IPS-NIHi7 (cell line): ENCODE measurements around the gene EPB41L5.
"Not testable (repeated sequence)": the region's sequence is repeated elsewhere in the genome, so short reads cannot be mapped to it uniquely, and the experiment has no call there.

Experiments used
- DNase-seq: peaks from one replicate; pipeline ENCODE4 v3.0.0; 2012; ENCODE audit warnings: mixed read lengths; ENCODE audit errors: extremely low spot score

Gene EPB41L5

DNA sequence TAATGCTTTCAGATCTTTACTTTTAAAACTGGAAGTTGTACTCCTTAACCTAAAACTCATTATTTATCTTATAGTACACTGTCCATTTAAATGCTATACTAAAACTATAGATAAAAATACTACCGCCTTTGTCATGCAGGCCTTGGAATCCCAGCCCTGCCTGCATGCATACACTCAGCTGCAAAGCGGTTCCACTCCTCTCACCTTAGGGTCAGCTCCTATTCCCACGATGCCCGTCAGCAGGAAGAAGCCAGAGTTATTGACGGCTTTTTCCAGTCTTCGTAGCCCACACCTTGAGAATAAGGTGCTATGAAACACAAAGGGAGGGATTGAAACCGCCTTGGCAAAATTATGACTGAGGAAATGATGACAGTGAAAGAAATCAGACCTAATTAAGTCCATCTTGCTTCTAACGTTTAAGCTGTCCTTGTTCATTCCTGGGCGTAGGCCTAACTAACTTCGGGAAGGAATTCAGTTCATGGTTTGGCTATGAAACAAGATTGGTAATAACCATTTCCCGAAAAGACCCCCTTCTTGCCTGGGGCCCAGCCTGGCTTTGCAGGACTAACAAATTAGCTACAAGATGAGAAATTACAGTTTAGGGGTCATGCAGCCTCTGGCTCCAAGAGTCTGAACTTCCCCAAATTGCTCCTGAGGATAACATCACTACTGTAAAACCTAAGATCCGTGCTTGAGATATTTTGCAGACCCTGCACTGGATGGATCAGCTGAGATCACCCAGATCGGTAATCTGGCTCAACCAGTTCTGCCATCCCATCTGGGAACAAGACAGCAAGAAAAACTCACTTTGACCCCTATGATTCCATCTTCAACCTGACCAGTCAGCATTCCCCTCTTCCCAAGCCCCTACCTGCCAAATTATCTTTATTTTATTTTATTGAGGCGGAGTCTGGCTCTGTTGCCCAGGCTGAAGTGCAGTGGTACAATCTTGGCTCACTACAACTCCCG, 17.1 kb downstream of the EPB41L5 start:
- peak; percentile 22 for DNase-seq

DNA sequence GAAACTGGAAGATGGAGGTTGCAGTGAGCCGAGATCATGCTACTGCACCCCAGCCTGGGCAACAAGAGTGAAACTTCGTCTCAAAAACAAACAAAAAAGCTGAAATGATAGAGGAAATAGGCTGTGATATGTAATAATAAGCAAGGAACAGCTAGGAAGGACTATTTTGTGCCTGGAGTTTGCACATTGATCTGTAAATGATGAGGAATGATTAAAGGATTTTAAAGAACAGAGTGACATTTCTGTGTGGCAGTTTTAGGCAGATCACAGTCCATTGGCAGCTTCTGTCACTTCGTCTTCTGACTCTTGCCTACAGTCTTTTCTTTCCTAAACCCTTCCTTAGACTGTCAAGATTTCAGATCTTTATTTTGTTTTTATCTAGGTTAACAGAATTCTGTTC, 19.4 kb downstream of the EPB41L5 start:
- DNase-seq: no peak

DNA sequence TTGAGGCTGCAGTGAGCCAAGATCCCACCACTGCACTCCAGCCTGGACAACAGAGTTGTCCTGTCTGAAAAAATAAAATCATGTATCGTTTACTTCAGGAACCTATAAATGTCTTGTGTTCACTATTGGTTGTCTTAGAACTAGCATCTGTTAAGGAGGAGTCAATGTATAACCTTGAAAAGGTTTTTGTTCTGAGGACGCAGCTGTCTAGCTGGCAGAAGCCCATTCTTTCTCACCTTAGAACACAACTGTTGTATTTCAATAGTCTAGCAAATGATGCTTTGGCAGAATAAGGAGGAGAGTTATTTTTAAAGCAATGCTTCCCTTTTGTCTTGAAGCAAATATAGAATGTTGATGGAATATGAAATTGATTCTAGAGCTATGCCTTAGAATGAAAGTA, 21.1 kb downstream of the EPB41L5 start:
- DNase-seq: no peak

DNA sequence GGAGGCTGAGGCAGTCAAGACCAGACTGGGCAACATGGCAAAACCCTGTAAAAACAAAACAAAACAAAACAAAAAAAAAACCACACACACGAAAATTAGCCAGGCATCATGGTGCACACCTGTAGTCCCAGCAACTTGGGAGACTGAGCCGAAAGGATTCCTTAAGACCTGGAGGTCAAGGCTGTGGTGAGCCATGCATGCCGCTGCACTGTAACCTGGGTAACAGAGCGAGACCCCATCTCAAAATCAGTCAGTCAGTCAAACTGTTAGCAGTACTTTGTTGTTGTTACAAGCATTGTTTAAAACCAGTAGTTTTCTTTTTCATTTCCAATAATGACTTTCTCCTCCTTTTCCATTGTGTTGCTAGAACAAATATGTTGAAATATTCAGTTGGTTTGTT, 21.7 kb downstream of the EPB41L5 start:
- DNase-seq: no peak

DNA sequence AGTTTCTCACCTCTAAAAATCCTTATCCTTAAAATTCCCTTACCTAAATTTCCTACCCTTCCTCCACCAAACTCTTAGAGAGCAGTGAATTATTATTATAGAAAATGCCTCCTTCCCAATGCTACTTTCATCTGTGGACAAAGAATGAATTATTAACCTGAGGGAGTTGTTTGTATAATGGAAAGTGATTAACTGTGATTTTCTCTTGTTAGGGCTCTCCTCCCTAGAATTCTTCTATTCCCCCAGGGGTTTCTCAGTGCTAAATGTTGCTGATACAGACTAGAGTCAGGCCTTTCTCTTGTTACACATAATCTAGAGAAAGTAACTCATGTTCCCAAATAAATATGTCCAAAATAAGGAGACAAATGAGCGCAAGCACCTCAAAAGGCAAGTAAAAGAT, 23.3 kb downstream of the EPB41L5 start:
- DNase-seq: no peak

DNA sequence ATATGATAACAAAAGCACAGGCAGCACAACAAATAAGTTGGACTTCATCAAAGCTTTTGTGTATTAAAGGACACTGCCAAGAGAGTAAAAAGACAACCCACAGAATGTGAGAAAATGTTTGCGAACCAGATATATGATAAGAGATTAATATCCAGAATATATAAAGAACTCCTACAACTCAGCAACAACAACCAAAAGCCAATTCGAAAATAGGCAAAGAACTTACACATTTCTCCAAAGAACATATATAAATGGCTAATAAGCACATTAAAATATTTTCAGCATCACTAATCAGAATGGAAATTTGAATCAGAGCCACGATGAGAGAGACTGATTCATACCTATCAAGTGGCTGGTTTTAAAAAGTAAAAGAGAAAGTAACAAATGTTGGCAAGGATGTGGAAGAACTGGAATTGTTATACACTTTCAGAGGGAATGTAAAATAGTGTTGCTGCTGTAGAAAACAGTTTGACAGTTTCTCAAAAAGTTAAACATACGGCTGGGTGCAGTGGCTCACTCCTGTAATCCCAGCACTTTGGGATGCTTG, 25.2 kb downstream of the EPB41L5 start:
- no peak for DNase-seq

DNA sequence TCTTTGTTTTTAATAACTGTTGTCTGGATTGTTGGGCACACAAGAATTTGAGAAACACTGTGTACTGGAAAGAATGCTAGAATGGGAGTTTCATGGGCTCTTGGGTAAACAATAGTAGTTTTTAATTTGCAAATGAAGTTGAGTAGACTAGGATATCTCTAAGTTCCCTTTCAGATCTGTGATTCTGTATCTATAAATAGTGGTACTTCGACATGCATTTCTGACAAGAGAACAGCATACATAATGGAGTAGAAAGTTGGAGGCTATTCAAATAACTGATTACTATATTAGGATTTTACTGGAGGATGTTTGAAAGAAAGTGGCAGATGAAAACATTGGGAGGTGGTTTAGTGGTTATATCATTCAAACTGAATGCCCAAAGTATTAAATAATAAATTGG, 29.5 kb downstream of the EPB41L5 start:
- DNase-seq: no peak

DNA sequence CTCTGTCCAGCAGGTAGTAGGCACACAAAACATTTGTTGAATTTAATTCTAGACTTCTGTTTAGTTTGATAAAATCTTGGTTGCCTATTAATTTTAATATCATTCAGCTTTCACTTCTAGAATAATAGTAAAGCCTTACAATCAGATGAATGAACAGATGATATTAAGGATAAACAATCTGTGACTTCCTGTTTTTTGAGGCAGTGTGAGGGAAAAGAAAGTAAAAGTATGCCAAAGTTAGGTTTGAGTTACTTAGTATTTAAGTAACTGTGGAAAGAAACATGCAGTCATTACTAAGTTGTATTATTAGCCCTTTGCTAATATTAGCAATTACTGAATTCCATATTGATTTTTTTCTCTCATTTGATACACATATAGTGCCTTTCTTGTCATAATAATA, 31.5 kb downstream of the EPB41L5 start:
- no peak for DNase-seq

DNA sequence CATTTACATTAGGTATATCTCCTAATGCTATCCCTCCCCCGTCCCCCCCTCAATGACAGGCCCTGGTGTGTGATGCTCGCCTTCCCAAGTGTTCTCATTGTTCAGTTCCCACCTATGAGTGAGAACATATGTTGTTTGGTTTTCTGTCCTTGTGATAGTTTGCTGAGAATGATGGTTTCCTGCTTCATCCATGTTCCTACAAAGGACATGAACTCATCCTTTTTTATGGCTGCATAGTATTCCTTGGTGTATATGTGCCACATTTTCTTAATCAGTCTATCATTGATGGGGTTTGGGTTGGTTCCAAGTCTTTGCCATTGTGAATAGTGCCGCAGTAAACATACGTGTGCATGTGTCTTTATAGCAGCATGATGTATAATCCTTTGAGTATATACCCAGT, 32.9 kb downstream of the EPB41L5 start:
- DNase-seq: not testable (repeated sequence)

DNA sequence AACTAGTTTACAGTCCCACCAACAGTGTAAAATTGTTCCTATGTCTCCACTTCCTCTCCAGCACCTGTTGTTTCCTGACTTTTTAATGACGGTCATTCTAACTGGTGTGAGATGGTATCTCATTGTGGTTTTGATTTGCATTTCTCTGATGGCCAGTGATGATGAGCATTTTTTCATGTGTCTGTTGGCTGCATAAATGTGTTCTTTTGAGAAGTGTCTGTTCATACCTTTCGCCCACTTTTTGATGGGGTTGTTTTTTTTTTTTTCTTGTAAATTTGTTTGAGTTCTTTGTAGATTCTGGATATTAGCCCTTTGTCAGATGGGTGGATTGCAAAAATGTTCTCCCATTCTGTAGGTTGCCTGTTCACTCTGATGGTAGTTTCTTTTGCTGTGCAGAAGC, 33.4 kb downstream of the EPB41L5 start:
- not testable (repeated sequence) for DNase-seq

DNA sequence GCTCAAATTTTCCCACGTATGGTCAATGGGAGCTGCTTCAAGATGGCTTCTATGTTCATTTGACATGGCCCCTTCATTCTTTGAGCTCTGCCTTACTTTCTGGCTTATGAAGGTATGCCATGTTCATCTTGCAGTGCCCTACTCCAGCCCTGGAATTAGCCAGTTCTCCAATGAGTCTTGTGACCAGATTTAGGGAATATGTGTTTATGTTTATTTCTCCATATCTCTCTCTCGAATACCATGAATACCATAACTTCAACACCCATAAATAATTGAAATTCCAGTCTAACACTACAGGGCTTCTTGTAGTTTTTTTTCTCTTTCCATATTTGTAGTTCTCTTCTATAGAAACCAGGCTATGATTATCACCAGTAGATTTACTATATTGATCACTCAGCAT, 39.7 kb downstream of the EPB41L5 start:
- no peak for DNase-seq

DNA sequence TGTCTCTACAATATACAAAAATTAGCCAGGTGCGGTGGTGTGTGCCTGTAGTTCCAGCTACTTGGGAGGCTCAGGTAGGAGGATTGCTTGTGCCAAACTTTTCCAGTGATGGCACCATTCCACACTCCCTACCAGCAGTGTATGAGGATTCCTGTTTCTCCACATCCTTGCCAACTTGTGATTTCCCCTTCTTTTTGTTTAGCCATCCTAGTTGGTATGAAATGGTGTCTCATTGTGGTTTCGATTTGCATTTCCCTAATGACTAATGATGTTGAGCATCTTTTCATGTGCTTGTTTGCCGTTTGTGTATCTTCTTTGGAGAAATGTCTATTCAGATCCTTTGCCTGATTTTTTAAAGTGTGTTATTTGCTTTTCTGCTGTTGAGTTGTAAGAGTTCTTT, 41.0 kb downstream of the EPB41L5 start:
- DNase-seq: no peak

DNA sequence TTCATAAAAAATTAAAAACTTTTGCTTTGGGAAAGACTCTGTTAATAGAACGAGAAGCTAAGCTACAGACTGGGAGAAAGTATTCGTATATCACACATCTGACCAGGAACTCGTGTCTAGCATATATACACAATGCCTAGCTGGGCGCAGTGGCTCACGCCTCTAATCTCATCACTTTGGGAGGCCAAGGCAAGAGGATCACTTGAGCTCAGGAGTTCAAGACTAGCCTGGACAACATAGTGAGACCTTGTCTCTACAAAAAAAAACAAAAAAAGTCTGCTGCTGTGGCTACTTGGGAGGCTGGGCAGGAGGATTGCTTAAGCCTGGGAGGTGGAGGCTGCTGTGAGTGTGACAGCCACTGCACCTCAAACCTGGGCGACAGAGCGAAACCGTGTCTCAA, 46.6 kb downstream of the EPB41L5 start:
- DNase-seq: no peak

DNA sequence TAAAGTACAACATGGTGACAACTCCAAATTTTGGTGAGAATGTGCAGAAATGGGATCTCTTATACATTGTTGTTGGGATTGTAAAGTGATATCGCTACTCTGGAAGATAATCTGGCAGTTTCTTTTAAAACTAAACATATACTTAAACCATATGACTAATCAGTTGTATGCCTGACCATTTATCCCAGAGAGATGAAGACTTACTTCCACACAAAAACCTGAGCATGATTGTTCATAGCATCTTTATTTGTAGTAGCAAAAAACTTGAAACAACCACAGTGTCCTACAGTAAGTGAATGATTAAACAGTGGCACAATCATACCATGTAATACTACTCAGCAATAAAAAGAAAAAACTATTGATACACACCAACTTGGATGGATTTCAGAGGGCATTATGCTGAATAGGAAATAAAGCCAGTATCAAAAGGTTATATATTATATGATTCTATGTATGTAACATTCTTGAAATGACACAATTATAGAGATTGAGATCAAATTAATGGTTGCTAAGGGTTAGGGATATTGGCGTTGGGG, 47.3 kb downstream of the EPB41L5 start:
- no peak for DNase-seq

DNA sequence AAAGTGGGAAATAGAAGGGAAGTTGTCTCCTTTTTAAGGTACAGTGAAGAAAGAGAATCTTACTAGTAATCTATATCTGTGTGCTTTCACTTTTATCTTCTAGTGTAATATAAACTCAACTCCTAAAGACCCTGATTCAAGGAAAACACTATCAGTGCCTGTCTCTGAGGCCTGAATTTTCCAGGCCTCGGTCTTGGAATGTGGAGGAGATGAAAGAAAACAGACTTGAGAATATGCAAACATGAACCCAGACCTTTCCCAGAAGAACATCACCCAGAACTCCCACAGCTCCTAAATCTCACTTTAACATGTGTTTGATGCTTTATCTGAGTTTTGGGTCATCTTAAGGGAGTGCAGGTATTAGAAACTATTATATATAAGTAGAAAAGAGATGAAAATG, 51.8 kb downstream of the EPB41L5 start:
- DNase-seq: peak; percentile 9

DNA sequence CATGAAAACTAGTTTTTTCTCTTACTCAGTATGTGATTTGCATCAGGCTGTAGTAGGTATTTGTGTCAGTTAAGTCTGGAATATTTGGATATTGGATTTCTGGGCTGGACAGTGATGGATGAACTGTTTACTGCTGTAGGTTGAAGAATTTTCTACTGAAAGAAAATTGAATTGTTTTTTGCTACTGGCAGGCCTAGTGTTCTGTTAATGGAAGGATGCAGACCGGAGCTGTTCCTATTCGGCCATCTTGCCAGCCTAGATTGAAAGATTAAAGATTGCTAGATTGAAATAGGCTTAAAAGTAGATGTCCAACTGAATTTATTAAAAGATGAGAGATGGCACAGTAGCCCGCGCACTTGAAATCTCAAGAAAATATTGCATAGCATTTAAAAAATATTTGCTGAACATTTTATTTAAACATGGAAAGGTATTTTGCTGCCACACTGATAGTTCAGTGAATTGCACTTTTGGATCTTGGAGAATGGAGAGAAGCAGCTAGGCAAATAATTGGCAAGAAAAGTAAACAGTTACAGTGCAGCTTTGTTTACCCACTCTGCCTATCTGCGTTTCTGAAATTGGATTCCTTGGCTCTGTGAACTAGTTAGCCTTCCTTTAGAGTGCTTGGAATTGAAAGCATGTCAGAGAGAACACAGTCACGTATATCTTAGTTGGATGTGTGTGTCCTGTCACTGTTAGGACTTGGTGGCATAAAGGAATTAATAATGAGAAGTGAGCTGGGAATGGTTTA, 54.1 kb downstream of the EPB41L5 start:
- DNase-seq: no peak

DNA sequence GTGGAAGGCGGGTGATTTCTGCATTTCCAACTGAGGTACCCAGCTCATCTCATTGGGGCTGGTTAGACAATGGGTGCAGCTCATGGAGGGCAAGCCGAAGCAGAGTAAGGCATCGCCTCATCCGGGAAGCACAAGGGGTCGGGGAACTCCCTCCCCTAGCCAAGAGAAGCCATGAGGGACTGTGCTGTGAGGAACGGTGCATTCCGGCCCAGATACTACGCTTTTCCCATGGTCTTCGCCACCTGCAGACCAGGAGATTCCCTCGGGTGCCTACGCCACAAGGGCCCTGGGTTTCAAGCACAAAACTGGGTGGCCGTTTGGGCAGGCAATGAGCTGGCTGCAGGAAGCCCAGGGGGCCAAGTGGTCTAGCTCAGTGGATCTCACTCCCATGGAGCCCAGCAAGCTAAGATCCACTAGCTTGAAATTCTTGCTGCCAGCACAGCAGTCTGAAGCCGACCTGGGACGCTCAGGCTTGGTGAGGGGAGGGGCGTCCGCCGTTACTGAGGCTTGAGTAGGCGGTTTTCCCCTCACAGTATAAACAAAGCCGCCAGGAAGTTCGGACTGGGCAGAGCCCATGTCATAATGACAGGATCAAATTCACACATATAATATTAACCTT, 55.3 kb downstream of the EPB41L5 start:
- DNase-seq: not testable (repeated sequence)

DNA sequence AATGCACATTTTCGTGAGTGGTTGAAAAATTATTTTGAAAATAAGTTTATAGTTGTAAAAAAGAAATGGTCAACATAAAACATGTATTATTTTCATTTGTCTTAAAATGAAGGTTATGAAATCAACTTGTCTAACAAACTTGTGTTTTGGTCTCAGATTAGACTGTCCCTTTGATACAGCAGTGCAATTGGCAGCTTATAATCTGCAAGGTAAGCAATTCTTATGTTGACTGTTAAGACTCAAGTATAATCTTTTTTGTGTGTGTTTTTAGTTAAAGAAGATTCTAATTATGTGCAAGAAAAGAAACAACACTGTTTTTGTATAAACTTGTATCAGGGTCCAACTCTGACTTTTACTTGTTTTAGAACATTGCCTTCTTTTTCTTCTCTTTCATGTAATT, 62.7 kb downstream of the EPB41L5 start:
- no peak for DNase-seq

DNA sequence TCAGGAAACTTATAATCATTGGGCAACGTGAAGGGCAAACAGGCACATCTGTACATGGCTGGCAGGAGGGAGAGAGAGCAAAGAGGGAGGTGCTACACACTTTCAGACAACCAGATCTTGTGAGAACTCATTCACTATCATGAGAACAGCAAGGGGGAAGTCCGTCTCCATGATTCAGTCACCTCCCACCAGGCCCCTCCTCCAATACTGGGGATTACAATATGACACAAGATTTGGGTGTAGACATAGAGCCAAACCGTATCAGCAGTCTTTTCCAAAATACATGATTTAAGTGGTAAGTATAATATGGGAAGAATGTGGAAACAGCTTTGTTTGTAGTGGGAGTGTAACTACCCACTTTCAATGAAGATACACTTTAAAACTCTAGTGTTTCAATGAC, 65.0 kb downstream of the EPB41L5 start:
- no peak for DNase-seq

DNA sequence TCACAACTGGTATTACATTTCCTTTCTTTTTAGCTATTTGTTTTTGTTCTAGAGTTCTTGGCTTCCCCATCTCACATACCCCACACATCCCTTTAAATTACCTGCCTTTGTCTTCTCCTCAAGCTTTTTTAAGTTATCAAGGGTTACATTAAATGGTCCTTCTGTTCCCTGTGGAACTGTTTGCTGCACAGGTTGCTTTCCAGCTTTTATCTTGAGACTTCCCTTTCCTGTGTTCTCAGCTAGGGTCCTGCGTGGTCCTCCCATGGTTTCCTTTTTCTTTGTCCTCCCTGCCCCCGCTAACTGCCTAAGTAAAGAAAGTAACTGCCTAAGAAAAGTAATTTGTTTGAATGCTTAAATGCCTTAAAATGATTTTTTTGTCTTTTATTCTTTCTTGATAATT, 66.8 kb downstream of the EPB41L5 start:
- DNase-seq: no peak

DNA sequence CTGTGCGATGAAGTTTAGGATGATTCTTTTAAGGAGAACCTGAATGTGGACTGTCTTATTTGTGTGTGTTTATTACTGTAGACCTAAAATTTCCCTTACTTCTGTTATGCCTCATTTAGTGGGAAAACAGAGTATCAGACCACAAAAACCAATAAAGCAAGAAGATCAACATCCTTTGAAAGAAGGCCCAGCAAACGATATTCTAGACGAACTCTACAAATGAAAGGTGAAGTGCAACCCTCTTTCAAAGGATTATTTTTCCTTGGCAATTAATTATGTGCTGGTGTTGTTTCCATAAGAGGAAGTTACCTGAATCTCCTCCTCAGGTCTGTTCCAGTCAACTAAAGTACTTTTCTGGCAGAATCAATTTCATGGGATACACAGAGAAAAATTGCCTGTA, 78.6 kb downstream of the EPB41L5 start:
- no peak for DNase-seq

DNA sequence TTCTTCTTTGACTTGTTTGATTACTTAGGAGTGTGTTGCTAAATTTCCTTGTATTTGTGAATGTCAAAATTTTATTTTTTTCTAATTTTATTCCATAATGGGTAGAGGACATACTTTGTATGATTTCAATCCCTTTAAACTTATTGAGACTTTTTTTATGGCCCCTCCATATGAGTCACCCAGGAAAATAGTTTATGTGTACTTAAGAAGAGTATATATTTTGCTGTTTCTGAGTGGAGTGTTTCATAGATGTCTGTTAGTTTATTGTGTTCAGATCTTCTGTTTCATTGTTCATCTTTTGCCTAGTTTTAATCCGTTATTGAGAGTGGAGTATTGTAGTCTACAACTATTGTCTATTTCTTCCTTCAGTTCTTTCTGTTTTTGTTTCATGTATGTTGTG, 81.9 kb downstream of the EPB41L5 start:
- no peak for DNase-seq
